Stimulated activated memory B cell treated with anti-CD40 and anti-IgM and Interleukin-4, amounts not matched to agents 10 μg/mL and 1 μg/mL and 100 μg/mL, for 72 hours (primary cell): Measurements from ENCODE around the gene RBFOX2.

Experiments used
- ATAC-seq: fragments of 150-1000 bp; cut with Tn5 transposase; 2 replicates; pipeline ENCODE4 v1.10.0; 2021
- H3K27ac Mint-ChIP-seq: one replicate; pipeline ENCODE4 v1.8.0; 2022; ENCODE audit warnings: mild to moderate bottlenecking, mixed read lengths
- H3K27me3 Mint-ChIP-seq: one replicate; pipeline ENCODE4 v1.8.0; 2022; ENCODE audit warnings: mixed read lengths
- H3K36me3 Mint-ChIP-seq: one replicate; pipeline ENCODE4 v1.8.0; 2022; ENCODE audit warnings: mixed read lengths
- H3K4me1 Mint-ChIP-seq: one replicate; pipeline ENCODE4 v1.8.0; 2022; ENCODE audit warnings: mixed read lengths
- H3K4me3 Mint-ChIP-seq: one replicate; pipeline ENCODE4 v1.8.0; 2022; ENCODE audit warnings: mild to moderate bottlenecking, moderate library complexity, mixed read lengths
- H3K9me3 Mint-ChIP-seq: one replicate; pipeline ENCODE4 v1.8.0; 2022; ENCODE audit warnings: mixed read lengths

The RBFOX2 gene

GRCh38 chr22:35784633-35785032, 244.0 kb downstream of the RBFOX2 start:
- no peak overlapping the region for H3K27ac Mint-ChIP-seq
- H3K4me3 Mint-ChIP-seq = no peak overlapping the region
- H3K4me1 Mint-ChIP-seq = no peaks in the 10 kb centered on the region
- H3K27me3 Mint-ChIP-seq = peaks cover 14% of the 10 kb centered on the region
- no peaks in the 10 kb centered on the region for H3K9me3 Mint-ChIP-seq
- no peak for ATAC-seq
- no peaks in the 10 kb centered on the region for H3K36me3 Mint-ChIP-seq

- H3K4me1 Mint-ChIP-seq = no peaks in the 10 kb centered on the region
- H3K4me3 Mint-ChIP-seq = no peak overlapping the region
- H3K36me3 Mint-ChIP-seq = no peaks in the 10 kb centered on the region
- ATAC-seq = no peak
- H3K27ac Mint-ChIP-seq = no peak overlapping the region
- peaks cover 11% of the 10 kb centered on the region for H3K27me3 Mint-ChIP-seq
- no peaks in the 10 kb centered on the region for H3K9me3 Mint-ChIP-seq
Observed at GRCh38 chr22:35783943-35784614, 244.5 kb downstream of the RBFOX2 start.

- Mint-ChIP-seq H3K4me1 (no peaks in the 10 kb centered on the region), H3K36me3 (no peaks in the 10 kb centered on the region), H3K9me3 (no peaks in the 10 kb centered on the region), H3K27me3 (peaks cover 24% of the 10 kb centered on the region), H3K27ac (no peak overlapping the region), H3K4me3 (no peak overlapping the region)
- no peak for ATAC-seq
Observed at GRCh38 chr22:35782504-35782903, 246.1 kb downstream of the RBFOX2 start.

GRCh38 chr22:35781898-35782297, 246.7 kb downstream of the RBFOX2 start:
- H3K27me3 Mint-ChIP-seq = peaks cover 26% of the 10 kb centered on the region
- H3K4me3 Mint-ChIP-seq = no peak overlapping the region
- no peak overlapping the region for H3K27ac Mint-ChIP-seq
- H3K4me1 Mint-ChIP-seq = no peaks in the 10 kb centered on the region
- no peaks in the 10 kb centered on the region for H3K9me3 Mint-ChIP-seq
- no peaks in the 10 kb centered on the region for H3K36me3 Mint-ChIP-seq
- ATAC-seq = no peak

- no peaks in the 10 kb centered on the region for H3K9me3 Mint-ChIP-seq
- H3K4me3 Mint-ChIP-seq = no peak overlapping the region
- no peaks in the 10 kb centered on the region for H3K36me3 Mint-ChIP-seq
- peaks cover 17% of the 10 kb centered on the region for H3K27me3 Mint-ChIP-seq
- ATAC-seq = no peak
- H3K27ac Mint-ChIP-seq = no peak overlapping the region
- no peaks in the 10 kb centered on the region for H3K4me1 Mint-ChIP-seq
Observed at GRCh38 chr22:35777335-35777975, 251.2 kb downstream of the RBFOX2 start.

GRCh38 chr22:35775339-35775738, 253.3 kb downstream of the RBFOX2 start:
- no peaks in the 10 kb centered on the region for H3K4me1 Mint-ChIP-seq
- H3K36me3 Mint-ChIP-seq = no peaks in the 10 kb centered on the region
- peaks cover 17% of the 10 kb centered on the region for H3K27me3 Mint-ChIP-seq
- no peak overlapping the region for H3K4me3 Mint-ChIP-seq
- no peak for ATAC-seq
- no peak overlapping the region for H3K27ac Mint-ChIP-seq
- H3K9me3 Mint-ChIP-seq = no peaks in the 10 kb centered on the region

GRCh38 chr22:35769974-35770373, 258.6 kb downstream of the RBFOX2 start:
- no peaks in the 10 kb centered on the region for H3K4me1 Mint-ChIP-seq

GRCh38 chr22:35766654-35767580, 261.7 kb downstream of the RBFOX2 start:
- no peak overlapping the region for H3K4me3 Mint-ChIP-seq
- no peaks in the 10 kb centered on the region for H3K9me3 Mint-ChIP-seq
- H3K36me3 Mint-ChIP-seq = no peaks in the 10 kb centered on the region
- no peak overlapping the region for H3K27ac Mint-ChIP-seq
- no peaks in the 10 kb centered on the region for H3K4me1 Mint-ChIP-seq
- ATAC-seq = no peak
- H3K27me3 Mint-ChIP-seq = peaks cover 23% of the 10 kb centered on the region

More at GRCh38 chr22:35769974-35770373, 258.6 kb downstream of the RBFOX2 start:
- H3K9me3 Mint-ChIP-seq = no peaks in the 10 kb centered on the region
- H3K4me3 Mint-ChIP-seq = no peak overlapping the region
- no peak overlapping the region for H3K27ac Mint-ChIP-seq
- peaks cover 23% of the 10 kb centered on the region for H3K27me3 Mint-ChIP-seq
- no peak for ATAC-seq
- H3K36me3 Mint-ChIP-seq = no peaks in the 10 kb centered on the region

GRCh38 chr22:35761037-35761436, 267.6 kb downstream of the RBFOX2 start:
- H3K36me3 Mint-ChIP-seq = no peaks in the 10 kb centered on the region
- no peaks in the 10 kb centered on the region for H3K4me1 Mint-ChIP-seq
- no peak for ATAC-seq
- H3K27ac Mint-ChIP-seq = no peak overlapping the region
- H3K9me3 Mint-ChIP-seq = peaks cover 3% of the 10 kb centered on the region
- H3K27me3 Mint-ChIP-seq = peaks cover 43% of the 10 kb centered on the region
- no peak overlapping the region for H3K4me3 Mint-ChIP-seq

GRCh38 chr22:35758394-35758793, 270.2 kb downstream of the RBFOX2 start:
- H3K27me3 Mint-ChIP-seq = peaks cover 65% of the 10 kb centered on the region
- no peak overlapping the region for H3K4me3 Mint-ChIP-seq
- H3K4me1 Mint-ChIP-seq = no peaks in the 10 kb centered on the region
- no peak overlapping the region for H3K27ac Mint-ChIP-seq
- H3K9me3 Mint-ChIP-seq = peaks cover 3% of the 10 kb centered on the region
- H3K36me3 Mint-ChIP-seq = no peaks in the 10 kb centered on the region
- no peak for ATAC-seq

- Mint-ChIP-seq H3K4me1 (peaks cover 11% of the 10 kb centered on the region), H3K9me3 (peaks cover 3% of the 10 kb centered on the region), H3K27ac (no peak overlapping the region), H3K27me3 (peaks cover 78% of the 10 kb centered on the region), H3K4me3 (no peak overlapping the region), H3K36me3 (no peaks in the 10 kb centered on the region)
- no peak for ATAC-seq
Observed at GRCh38 chr22:35756722-35757121, 271.9 kb downstream of the RBFOX2 start.

GRCh38 chr22:35754761-35755160, 273.9 kb downstream of the RBFOX2 start:
- H3K27ac Mint-ChIP-seq = no peak overlapping the region
- peaks cover 79% of the 10 kb centered on the region for H3K27me3 Mint-ChIP-seq
- no peak overlapping the region for H3K4me3 Mint-ChIP-seq
- peaks cover 3% of the 10 kb centered on the region for H3K9me3 Mint-ChIP-seq
- H3K4me1 Mint-ChIP-seq = peaks cover 18% of the 10 kb centered on the region
- H3K36me3 Mint-ChIP-seq = no peaks in the 10 kb centered on the region
- ATAC-seq = no peak

GRCh38 chr22:35752863-35753189, 275.8 kb downstream of the RBFOX2 start:
- Mint-ChIP-seq H3K36me3 (no peaks in the 10 kb centered on the region), H3K27me3 (peaks cover 86% of the 10 kb centered on the region), H3K4me1 (peaks cover 26% of the 10 kb centered on the region), H3K4me3 (no peak overlapping the region), H3K9me3 (peaks cover 3% of the 10 kb centered on the region), H3K27ac (no peak overlapping the region)
- no peak for ATAC-seq

GRCh38 chr22:35752006-35752862, 276.4 kb downstream of the RBFOX2 start:
- H3K4me1 Mint-ChIP-seq = peaks cover 26% of the 10 kb centered on the region
- H3K36me3 Mint-ChIP-seq = no peaks in the 10 kb centered on the region
- no peak overlapping the region for H3K27ac Mint-ChIP-seq
- no peak overlapping the region for H3K4me3 Mint-ChIP-seq
- peaks cover 3% of the 10 kb centered on the region for H3K9me3 Mint-ChIP-seq
- ATAC-seq = no peak
- peaks cover 92% of the 10 kb centered on the region for H3K27me3 Mint-ChIP-seq

GRCh38 chr22:35749808-35750207, 278.8 kb downstream of the RBFOX2 start:
- Mint-ChIP-seq H3K27ac (no peak overlapping the region), H3K27me3 (peaks cover 92% of the 10 kb centered on the region), H3K4me1 (peaks cover 26% of the 10 kb centered on the region), H3K4me3 (no peak overlapping the region), H3K9me3 (no peaks in the 10 kb centered on the region), H3K36me3 (no peaks in the 10 kb centered on the region)
- peak; percentile 99 for ATAC-seq
